ENCODE data around the gene PCMT1. TPM values are rescaled to one million over a fixed set of nuclear protein-coding genes. Genes with fewer than 3 reads are reported as not detected.

Gene PCMT1
- total and polyA plus RNA-seq, 2 of the 8 experiments (the other 6 are each of a cell fraction or from before 2014, with no cell fraction given), result 84.3 to 91.3 TPM

DNA sequence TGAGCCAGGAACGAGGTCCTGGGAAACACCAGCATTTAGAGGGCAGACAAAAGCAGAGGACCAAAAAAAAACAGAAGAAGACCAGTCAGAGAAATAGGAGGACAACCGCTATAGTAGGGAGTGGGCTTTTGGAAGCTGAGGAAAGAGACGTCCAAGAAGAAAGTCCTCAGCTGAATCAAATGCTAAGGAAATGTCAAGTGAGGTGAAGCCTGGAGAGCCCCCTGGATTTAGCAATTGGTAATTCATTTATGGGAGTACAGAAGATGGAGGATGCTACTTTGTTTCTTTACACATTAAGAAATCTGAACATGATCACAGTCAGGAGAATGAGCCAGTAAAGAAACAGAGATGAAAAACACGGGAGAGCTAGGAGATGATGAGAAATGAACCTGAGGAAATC is 73.5 kb downstream of the PCMT1 start:
- Histone ChIP-seq H3K27ac (ENCODE audit: low read depth, low read length) (no peak overlapping the region), H2AFZ (ENCODE audit: low read length) (no peak overlapping the region), H3K56ac (replicated peaks; ENCODE audit: insufficient read length, low read depth, low read length) (no peak overlapping the region), H3K27me3 (replicated peaks in 1 of 4; ENCODE audit: control insufficient read depth in 3 of 4, extremely low read depth in 1 of 4, insufficient read depth in 3 of 4, low read length in 3 of 4) (no peaks in the 10 kb centered on the region), H3K79me2 (ENCODE audit: control insufficient read depth in 1 of 2, insufficient read depth in 2 of 2, low read length in 2 of 2) (no peaks in the 10 kb centered on the region), H2BK15ac (ENCODE audit: low read length) (no peak overlapping the region), H3K9me3 (ENCODE audit: insufficient read depth in 2 of 2, low read depth in 1 of 2, low read length in 1 of 2) (no peaks in the 10 kb centered on the region), H2AK5ac (ENCODE audit: low read depth, low read length) (no peak overlapping the region), H3K23ac (ENCODE audit: insufficient read length) (no peak overlapping the region), H3K4me3 (ENCODE audit: extremely low read depth in 1 of 4, insufficient read depth in 2 of 4, low read depth in 3 of 4, low read length in 4 of 4) (no peak overlapping the region), H3K36me3 (ENCODE audit: control insufficient read depth in 2 of 4, insufficient read depth in 4 of 4, low read length in 3 of 4) (no peaks in the 10 kb centered on the region), H3K23me2 (ENCODE audit: low read depth, low read length) (no peaks in the 10 kb centered on the region), H4K91ac (replicated peaks; ENCODE audit: insufficient read length, low read length) (no peak overlapping the region), H4K5ac (ENCODE audit: insufficient read length, low read depth, low read length) (no peak overlapping the region), H3K4me2 (ENCODE audit: insufficient read depth in 1 of 2, low read depth in 2 of 2, low read length in 2 of 2) (no peak overlapping the region), H2BK20ac (ENCODE audit: low read length) (no peak overlapping the region), H2BK120ac (replicated peaks; ENCODE audit: low read depth, low read length) (no peak overlapping the region), H4K8ac (ENCODE audit: extremely low read depth, insufficient read depth, low read length) (no peak overlapping the region), H3K79me1 (ENCODE audit: low read depth, low read length) (no peaks in the 10 kb centered on the region), H3K18ac (ENCODE audit: extremely low read depth, low read length) (no peak overlapping the region), H4K20me1 (replicated peaks in 1 of 2; ENCODE audit: control insufficient read depth in 1 of 2, insufficient read depth in 2 of 2, low read length in 2 of 2) (no peaks in the 10 kb centered on the region), H3K4ac (replicated peaks; ENCODE audit: insufficient read length, low read depth, low read length) (no peak overlapping the region), H2BK12ac (ENCODE audit: low read depth, low read length) (no peak overlapping the region), H2BK5ac (ENCODE audit: low read depth, low read length) (no peak overlapping the region), H3K9ac (replicated peaks in 1 of 4; ENCODE audit: extremely low read depth in 1 of 4, low read depth in 3 of 4, low read length in 3 of 4) (no peak overlapping the region), H3K4me1 (replicated peaks in 1 of 4; ENCODE audit: control insufficient read depth in 3 of 4, insufficient read depth in 4 of 4, low read length in 3 of 4) (no peaks in the 10 kb centered on the region), H3K14ac (ENCODE audit: insufficient read length) (no peak overlapping the region)
- TF ChIP-seq, protein P1, sequence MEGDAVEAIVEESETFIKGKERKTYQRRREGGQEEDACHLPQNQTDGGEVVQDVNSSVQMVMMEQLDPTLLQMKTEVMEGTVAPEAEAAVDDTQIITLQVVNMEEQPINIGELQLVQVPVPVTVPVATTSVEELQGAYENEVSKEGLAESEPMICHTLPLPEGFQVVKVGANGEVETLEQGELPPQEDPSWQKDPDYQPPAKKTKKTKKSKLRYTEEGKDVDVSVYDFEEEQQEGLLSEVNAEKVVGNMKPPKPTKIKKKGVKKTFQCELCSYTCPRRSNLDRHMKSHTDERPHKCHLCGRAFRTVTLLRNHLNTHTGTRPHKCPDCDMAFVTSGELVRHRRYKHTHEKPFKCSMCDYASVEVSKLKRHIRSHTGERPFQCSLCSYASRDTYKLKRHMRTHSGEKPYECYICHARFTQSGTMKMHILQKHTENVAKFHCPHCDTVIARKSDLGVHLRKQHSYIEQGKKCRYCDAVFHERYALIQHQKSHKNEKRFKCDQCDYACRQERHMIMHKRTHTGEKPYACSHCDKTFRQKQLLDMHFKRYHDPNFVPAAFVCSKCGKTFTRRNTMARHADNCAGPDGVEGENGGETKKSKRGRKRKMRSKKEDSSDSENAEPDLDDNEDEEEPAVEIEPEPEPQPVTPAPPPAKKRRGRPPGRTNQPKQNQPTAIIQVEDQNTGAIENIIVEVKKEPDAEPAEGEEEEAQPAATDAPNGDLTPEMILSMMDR (IDR thresholded peaks at IDR 0.05; ENCODE audit: control extremely low read depth in 1 of 3, insufficient read depth in 1 of 3, low read depth in 1 of 3, low read length in 3 of 3), result peak in 1 of 3 experiments; percentile 28; a peak in 1 of 4 replicates
- TF ChIP-seq HDAC6 (IDR thresholded peaks at IDR 0.05; ENCODE audit: low read depth, low read length) (no peak), RAD21 (IDR thresholded peaks at IDR 0.05 in 1 of 2, conservative IDR thresholded peaks at IDR 0.05 in 1 of 2; ENCODE audit: low read depth in 2 of 2, low read length in 2 of 2) (0 out of 4 replicates have a peak, but pooled peaks of 1 of the 2 experiments have one; percentile 12)
- CTCF ChIA-PET (ENCODE audit: partially characterized antibody), result interaction anchor here (0.9 to 17.8 kb wide), 12 partner anchors 8 to 272 kb away, joined by 3 to 195 read pairs (median 4); no protein-coding TSS in a partner anchor
- DNase-seq (ENCODE audit: low read depth in 1 of 2, low spot score in 2 of 2) (no peak), FAIRE-seq (no peak)
- 86% methylated on average over 4 of the region's 4 CpGs; no CpG with 5 or more reads in 1 of the 2 experiments for WGBS, 2 experiments (ENCODE audit: extremely low coverage in 1 of 2, insufficient coverage in 1 of 2, insufficient read length in 1 of 2, insufficient replicate concordance in 2 of 2, low coverage in 1 of 2, low lambda C conversion rate in 2 of 2, missing lambda C conversion rate in 1 of 2)
- POLR2A ChIA-PET (ENCODE audit: partially characterized antibody), result interaction anchor here (0.6 to 2.3 kb wide), 3 partner anchors 8 to 210 kb away, joined by 3 to 4 read pairs (median 3); no protein-coding TSS in a partner anchor

Measured in H1 (cell line).